ENCODE results near the gene ERBB4. TPM values are rescaled to one million over a fixed set of nuclear protein-coding genes. Genes with fewer than 3 reads are reported as not detected.

Gene ERBB4
- total RNA-seq, 2 experiments from 2014 or later = not detected

GRCh38 chr2:211494536-211494935 lies 1044.1 kb downstream of the ERBB4 start:
- no peaks in the 10 kb centered on the region for H3K27me3 ChIP-seq (ENCODE audit: control insufficient read depth in 1 of 2, insufficient read depth in 2 of 2, low read length in 2 of 2)
- H3K9me3 Mint-ChIP-seq = no peaks in the 10 kb centered on the region
- H3K36me3 ChIP-seq (ENCODE audit: insufficient read depth, low read length) = no peaks in the 10 kb centered on the region
- no peak overlapping the region for H3K27ac Mint-ChIP-seq
- DNase-seq (no peak), ATAC-seq (ENCODE audit: poor library complexity) (no peak)
- H3K4me1 Mint-ChIP-seq (ENCODE audit: low read depth) = no peaks in the 10 kb centered on the region
- H3K27ac ChIP-seq (ENCODE audit: low read depth in 1 of 2, low read length in 2 of 2) = no peak overlapping the region
- intact Hi-C loops (cut with DNase I, micrococcal nuclease) = no loop called here
- TF ChIP-seq CTCF (IDR thresholded peaks at IDR 0.05) = no peak
- H3K4me3 ChIP-seq (ENCODE audit: low read length) = no peak overlapping the region
- H3K4me1 ChIP-seq (ENCODE audit: insufficient read depth, low read length) = no peaks in the 10 kb centered on the region
- H3K4me3 Mint-ChIP-seq = no peak overlapping the region
- ChIA-PET CTCF (no interaction called here), POLR2A (no interaction called here)
- no peaks in the 10 kb centered on the region for H3K36me3 Mint-ChIP-seq (ENCODE audit: low read depth)
- no peaks in the 10 kb centered on the region for H3K9me3 ChIP-seq (ENCODE audit: control insufficient read depth in 1 of 2, insufficient read depth in 1 of 2, low read length in 2 of 2)
- no peaks in the 10 kb centered on the region for H3K27me3 Mint-ChIP-seq

- ChIA-PET CTCF (no interaction called here), POLR2A (no interaction called here)
- ATAC-seq (ENCODE audit: poor library complexity) (no peak), DNase-seq (no peak)
- no peaks in the 10 kb centered on the region for H3K4me1 ChIP-seq (ENCODE audit: insufficient read depth, low read length)
- Mint-ChIP-seq H3K4me3 (no peak overlapping the region), H3K27ac (no peak overlapping the region), H3K27me3 (no peaks in the 10 kb centered on the region), H3K36me3 (ENCODE audit: low read depth) (no peaks in the 10 kb centered on the region), H3K4me1 (ENCODE audit: low read depth) (no peaks in the 10 kb centered on the region), H3K9me3 (no peaks in the 10 kb centered on the region)
- no peak overlapping the region for H3K4me3 ChIP-seq (ENCODE audit: low read length)
- no peaks in the 10 kb centered on the region for H3K36me3 ChIP-seq (ENCODE audit: insufficient read depth, low read length)
- intact Hi-C loops (cut with DNase I, micrococcal nuclease) = no loop called here
- H3K27me3 ChIP-seq (ENCODE audit: control insufficient read depth in 1 of 2, insufficient read depth in 2 of 2, low read length in 2 of 2) = no peaks in the 10 kb centered on the region
- H3K27ac ChIP-seq (ENCODE audit: low read depth in 1 of 2, low read length in 2 of 2) = no peak overlapping the region
- TF ChIP-seq CTCF (IDR thresholded peaks at IDR 0.05) = no peak
- no peaks in the 10 kb centered on the region for H3K9me3 ChIP-seq (ENCODE audit: control insufficient read depth in 1 of 2, insufficient read depth in 1 of 2, low read length in 2 of 2)
Observed at GRCh38 chr2:211494085-211494484, 1044.5 kb downstream of the ERBB4 start.

- H3K36me3 ChIP-seq (ENCODE audit: insufficient read depth, low read length) = no peaks in the 10 kb centered on the region
- POLR2A ChIA-PET = no interaction called here
- Mint-ChIP-seq H3K27ac (no peak overlapping the region), H3K4me3 (no peak overlapping the region), H3K36me3 (ENCODE audit: low read depth) (no peaks in the 10 kb centered on the region), H3K4me1 (ENCODE audit: low read depth) (no peaks in the 10 kb centered on the region), H3K27me3 (no peaks in the 10 kb centered on the region), H3K9me3 (no peaks in the 10 kb centered on the region)
- H3K4me3 ChIP-seq (ENCODE audit: low read length) = no peak overlapping the region
- no peaks in the 10 kb centered on the region for H3K9me3 ChIP-seq (ENCODE audit: control insufficient read depth in 1 of 2, insufficient read depth in 1 of 2, low read length in 2 of 2)
- no peak overlapping the region for H3K27ac ChIP-seq (ENCODE audit: low read depth in 1 of 2, low read length in 2 of 2)
- DNase-seq (no peak), ATAC-seq (ENCODE audit: poor library complexity) (no peak)
- H3K4me1 ChIP-seq (ENCODE audit: insufficient read depth, low read length) = no peaks in the 10 kb centered on the region
- H3K27me3 ChIP-seq (ENCODE audit: control insufficient read depth in 1 of 2, insufficient read depth in 2 of 2, low read length in 2 of 2) = no peaks in the 10 kb centered on the region
- intact Hi-C loops (cut with DNase I, micrococcal nuclease) = no loop called here
- CTCF ChIA-PET = no interaction called here
- no peak for TF ChIP-seq CTCF (IDR thresholded peaks at IDR 0.05)
Observed at GRCh38 chr2:211487733-211488132, 1050.9 kb downstream of the ERBB4 start.

Data from CD4-positive, alpha-beta T cell (primary cell).